Kasumi-1 (cell line): ENCODE results near the gene DEXI.

Experiments
- DNase-seq, 2 experiments: peaks; one replicate each; lab custom pipeline; 2025; lab: John Stamatoyannopoulos, UW

The DEXI gene

GRCh38 chr16:10892782-10893318, 49.4 kb downstream of the DEXI start:
- DNase-seq = no peak

GRCh38 chr16:10889855-10890254, 52.4 kb downstream of the DEXI start:
- no peak for DNase-seq

- no peak for DNase-seq
Observed at GRCh38 chr16:10888320-10888937, 53.8 kb downstream of the DEXI start.

GRCh38 chr16:10885246-10885645, 57.0 kb downstream of the DEXI start:
- no peak for DNase-seq

- DNase-seq = no peak
Observed at GRCh38 chr16:10883004-10883403, 59.3 kb downstream of the DEXI start.

- no peak for DNase-seq
Observed at GRCh38 chr16:10881479-10882030, 60.7 kb downstream of the DEXI start.

- no peak for DNase-seq
Observed at GRCh38 chr16:10880594-10881452, 61.4 kb downstream of the DEXI start.

- no peak for DNase-seq
Observed at GRCh38 chr16:10879681-10880589, 62.3 kb downstream of the DEXI start.
